PC-9 (cell line): Measurements from ENCODE around the gene PIGO.

Experiments used
- CTCF ChIP-seq: fragments of 200-600 bp; sonication (generic); conservative IDR thresholded peaks from 2 replicates; pipeline ENCODE4 v1.6.1; 2017; ENCODE audit warnings: mixed run types, antibody characterized with exemption, mild to moderate bottlenecking, moderate library complexity
- EZH2 ChIP-seq: fragments of 200-600 bp; sonication (generic); IDR thresholded peaks from 2 replicates; pipeline ENCODE4 v1.8.0; 2017; ENCODE audit warnings: antibody characterized with exemption, low read depth

GRCh38 chr9:35103660-35104191 is 7.3 kb upstream of the PIGO start:
- TF ChIP-seq CTCF (no peak), EZH2 (no peak)
